Prostate gland (tissue), 2 donors: ENCODE measurements around the gene ZMYND8.

Source experiments
- CTCF ChIP-seq, 4 experiments: fragments of 200-600 bp in 2 of 4; fragments of 450-650 bp in 2 of 4; sonication (generic) in 2 of 4; IDR thresholded peaks; 1 replicate in 3 of 4; 2 replicates in 1 of 4; pipeline ENCODE4 v1.5.1; 2016 to 2019; ENCODE audit warnings: antibody characterized with exemption in 4 of 4, mild to moderate bottlenecking in 2 of 4, moderate library complexity in 2 of 4
- POLR2A ChIP-seq: fragments of 450-650 bp; IDR thresholded peaks from one replicate; pipeline ENCODE4 v1.6.1; 2016; ENCODE audit warnings: antibody characterized with exemption, mild to moderate bottlenecking

- TF ChIP-seq CTCF (IDR thresholded peaks at IDR 0.05) = no peak
- no peak for TF ChIP-seq POLR2A
These were observed 13.7 kb upstream of the ZMYND8 start for GRCh38 chr20:47370214-47370613.
